DOHH2 (cell line): Measurements from ENCODE around the gene KIRREL3.
"Not testable (repeated sequence)": the region's sequence is repeated elsewhere in the genome, so short reads cannot be mapped to it uniquely, and the experiment has no call there.

ENCODE experiments used
- H3F3A ChIP-seq: fragments of 200-600 bp; sonication (generic), shearing (Covaris generic); 2 replicates; pipeline ENCODE4 v1.6.0; 2016; ENCODE audit warnings: antibody characterized with exemption, mild to moderate bottlenecking; ENCODE audit not compliant: control insufficient read depth, insufficient read depth
- H3K27ac ChIP-seq: fragments of 200-600 bp; sonication (generic); 2 replicates; pipeline ENCODE4 v1.5.1; 2014; ENCODE audit warnings: low read depth, mild to moderate bottlenecking, low read length, moderate library complexity
- H3K27me3 ChIP-seq: fragments of 200-600 bp; sonication (generic); 2 replicates; pipeline ENCODE4 v1.6.1; 2014; ENCODE audit warnings: mild to moderate bottlenecking, low read length, mixed read lengths; ENCODE audit not compliant: control insufficient read depth
- H3K36me3 ChIP-seq: fragments of 200-600 bp; sonication (generic); 2 replicates; pipeline ENCODE4 v1.6.1; 2014; ENCODE audit warnings: mild to moderate bottlenecking, low read length, moderate library complexity, mixed read lengths; ENCODE audit not compliant: control insufficient read depth
- H3K4me1 ChIP-seq: fragments of 200-600 bp; sonication (generic); 2 replicates; pipeline ENCODE4 v1.6.1; 2014; ENCODE audit warnings: mild to moderate bottlenecking, low read length, mixed read lengths; ENCODE audit not compliant: control insufficient read depth
- H3K4me2 ChIP-seq: fragments of 200-600 bp; sonication (generic); 2 replicates; pipeline ENCODE4 v1.6.0; 2014; ENCODE audit warnings: mild to moderate bottlenecking, low read length, moderate library complexity
- H3K4me3 ChIP-seq: fragments of 200-600 bp; sonication (generic); 2 replicates; pipeline ENCODE4 v1.5.1; 2014; ENCODE audit warnings: mild to moderate bottlenecking, low read length, mixed read lengths
- H3K79me2 ChIP-seq: fragments of 200-600 bp; sonication (generic); 2 replicates; pipeline ENCODE4 v1.6.1; 2014; ENCODE audit warnings: mild to moderate bottlenecking, low read length, mixed read lengths; ENCODE audit not compliant: control insufficient read depth
- H3K9me2 ChIP-seq: fragments of 200-600 bp; sonication (generic); replicated peaks from 2 replicates; pipeline ENCODE4 v1.6.1; 2014; ENCODE audit warnings: mild to moderate bottlenecking, low read length, mixed read lengths; ENCODE audit not compliant: control insufficient read depth
- H3K9me3 ChIP-seq: fragments of 200-600 bp; sonication (generic); 2 replicates; pipeline ENCODE4 v1.6.1; 2014; ENCODE audit warnings: antibody characterized with exemption, low read length, mixed read lengths; ENCODE audit not compliant: control insufficient read depth, insufficient read depth
- H4K20me1 ChIP-seq: fragments of 200-600 bp; sonication (generic); 2 replicates; pipeline ENCODE4 v1.6.0; 2014; ENCODE audit warnings: low read depth, mild to moderate bottlenecking, antibody characterized with exemption, low read length, moderate library complexity; ENCODE audit not compliant: control insufficient read depth, insufficient read depth
- CTCF ChIP-seq: fragments of 200-600 bp; sonication (generic); IDR thresholded peaks from one replicate; pipeline ENCODE4 v1.5.1; 2014; ENCODE audit warnings: antibody characterized with exemption, mild to moderate bottlenecking, low read depth, low read length; ENCODE audit not compliant: poor library complexity, severe bottlenecking
- EZH2phosphoT487 ChIP-seq: fragments of 200-600 bp; sonication (generic); IDR thresholded peaks from 2 replicates; pipeline ENCODE4 v1.6.1; 2017; ENCODE audit warnings: borderline replicate concordance, mild to moderate bottlenecking, antibody characterized with exemption, low read length, moderate library complexity, mixed read lengths

Gene KIRREL3

DNA sequence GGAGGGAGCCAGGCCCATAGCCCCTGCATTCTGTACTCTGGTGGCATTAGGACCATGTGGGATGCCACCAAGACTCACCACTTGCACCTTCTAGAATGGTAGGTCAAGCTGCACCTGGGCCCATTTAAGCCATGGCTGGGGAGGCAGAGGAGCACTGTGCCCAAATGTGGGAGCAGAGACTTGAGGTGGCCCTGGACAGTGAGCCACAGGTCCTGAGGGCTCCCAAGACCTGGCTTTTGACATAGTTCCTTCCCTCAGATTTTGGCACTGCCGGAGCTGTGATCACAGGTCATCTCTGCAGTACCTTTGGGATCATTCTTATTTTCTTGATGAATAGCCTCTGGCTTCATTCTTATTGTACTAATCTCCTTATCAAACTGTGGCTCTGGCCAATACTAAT is 601.8 kb downstream of the KIRREL3 start:
- no peaks in the 10 kb centered on the region for H3K27me3 ChIP-seq
- H4K20me1 ChIP-seq, result no peaks in the 10 kb centered on the region
- no peaks in the 10 kb centered on the region for H3K9me3 ChIP-seq
- TF ChIP-seq EZH2phosphoT487, result no peak
- TF ChIP-seq CTCF, result no peak
- no peaks in the 10 kb centered on the region for H3K79me2 ChIP-seq
- H3K36me3 ChIP-seq, result no peaks in the 10 kb centered on the region
- no peaks in the 10 kb centered on the region for H3K4me1 ChIP-seq
- no peak overlapping the region for H3K4me2 ChIP-seq
- H3K9me2 ChIP-seq, result no peaks in the 10 kb centered on the region
- H3F3A ChIP-seq, result no peaks in the 10 kb centered on the region
- no peak overlapping the region for H3K4me3 ChIP-seq
- H3K27ac ChIP-seq, result no peak overlapping the region

DNA sequence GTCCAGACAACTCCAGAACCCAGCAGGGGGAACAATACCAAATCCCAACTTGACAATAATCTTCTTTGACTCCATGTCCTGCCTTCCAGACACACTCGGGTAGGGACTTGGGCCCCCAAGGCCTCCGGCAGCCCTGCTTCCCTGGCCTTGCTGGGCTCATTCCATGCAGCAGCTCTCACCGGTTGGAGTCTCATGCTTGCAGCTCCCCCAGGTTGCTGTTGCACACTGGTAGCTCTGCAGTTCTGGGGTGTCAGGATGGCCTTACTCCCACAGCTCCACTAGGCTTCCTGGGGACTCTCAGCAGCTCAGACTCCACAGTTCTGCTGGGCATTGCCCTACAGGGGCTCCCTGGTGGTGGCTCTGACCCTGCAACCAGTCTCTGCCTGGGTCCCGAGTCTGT is 602.3 kb downstream of the KIRREL3 start:
- no peaks in the 10 kb centered on the region for H3K79me2 ChIP-seq
- no peak overlapping the region for H3K4me3 ChIP-seq
- no peaks in the 10 kb centered on the region for H3K36me3 ChIP-seq
- H3K4me1 ChIP-seq, result no peaks in the 10 kb centered on the region
- no peak overlapping the region for H3K4me2 ChIP-seq
- H3K27ac ChIP-seq, result no peak overlapping the region
- no peaks in the 10 kb centered on the region for H4K20me1 ChIP-seq
- H3K27me3 ChIP-seq, result no peaks in the 10 kb centered on the region
- no peaks in the 10 kb centered on the region for H3F3A ChIP-seq
- no peaks in the 10 kb centered on the region for H3K9me3 ChIP-seq
- TF ChIP-seq EZH2phosphoT487, result no peak
- TF ChIP-seq CTCF, result no peak
- H3K9me2 ChIP-seq, result no peaks in the 10 kb centered on the region

DNA sequence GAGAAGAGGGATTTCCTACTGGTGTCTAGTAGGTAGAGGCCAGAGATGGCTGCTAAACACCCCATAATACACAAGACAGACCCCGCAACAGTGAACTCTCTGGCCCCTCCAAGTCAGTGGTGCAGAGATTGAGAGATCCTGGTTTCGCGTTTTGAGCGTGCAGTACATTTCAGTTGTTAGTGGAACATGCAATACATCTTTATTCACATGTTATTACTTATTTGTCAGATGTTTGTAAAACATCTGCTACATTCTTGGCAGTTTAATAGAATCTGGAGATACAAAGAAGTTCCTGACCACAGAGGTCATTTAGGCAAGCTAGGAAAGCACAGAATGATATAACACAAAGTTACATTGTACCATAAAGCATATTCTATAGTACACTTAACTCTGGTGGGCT is 603.6 kb downstream of the KIRREL3 start:
- H3K9me2 ChIP-seq, result no peaks in the 10 kb centered on the region
- no peaks in the 10 kb centered on the region for H3F3A ChIP-seq
- H3K27me3 ChIP-seq, result no peaks in the 10 kb centered on the region
- H3K4me1 ChIP-seq, result peaks cover 7% of the 10 kb centered on the region
- no peak overlapping the region for H3K4me3 ChIP-seq
- H3K4me2 ChIP-seq, result no peak overlapping the region
- H3K36me3 ChIP-seq, result no peaks in the 10 kb centered on the region
- no peaks in the 10 kb centered on the region for H4K20me1 ChIP-seq
- H3K9me3 ChIP-seq, result no peaks in the 10 kb centered on the region
- TF ChIP-seq CTCF, result no peak
- no peak for TF ChIP-seq EZH2phosphoT487
- H3K79me2 ChIP-seq, result no peaks in the 10 kb centered on the region
- H3K27ac ChIP-seq, result no peak overlapping the region

- H4K20me1 ChIP-seq, H3K9me3 ChIP-seq, H3K9me2 ChIP-seq, H3K79me2 ChIP-seq, H3K36me3 ChIP-seq, H3K4me1 ChIP-seq, H3F3A ChIP-seq, H3K4me2 ChIP-seq, H3K4me3 ChIP-seq, H3K27me3 ChIP-seq, H3K27ac ChIP-seq: not testable (repeated sequence)
Observed at GRCh38 chr11:126396266-126396665, 604.3 kb downstream of the KIRREL3 start.

DNA sequence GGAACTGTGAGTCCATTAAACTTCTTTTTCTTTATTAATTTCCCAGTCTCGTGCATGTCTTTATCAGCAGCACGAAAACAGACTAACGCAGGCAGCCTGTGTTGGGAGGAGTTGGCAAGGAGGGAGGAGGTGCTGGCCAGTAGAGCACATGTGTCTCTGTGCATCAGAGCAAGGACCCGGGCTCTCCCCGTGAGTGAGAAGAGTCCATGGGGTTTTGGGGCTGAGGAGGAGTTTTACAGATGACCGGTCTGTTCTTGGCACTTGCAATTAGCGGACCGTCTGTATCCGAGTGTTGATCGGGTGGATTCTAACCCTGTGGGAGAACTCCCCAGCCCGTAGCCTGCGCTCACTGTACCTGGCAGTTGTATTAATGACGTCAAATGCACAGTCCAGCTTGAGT is 604.8 kb downstream of the KIRREL3 start:
- not testable (repeated sequence) for H3K4me1 ChIP-seq, H3K36me3 ChIP-seq, H3K27me3 ChIP-seq, H3K27ac ChIP-seq, H4K20me1 ChIP-seq, H3F3A ChIP-seq, H3K79me2 ChIP-seq, H3K9me3 ChIP-seq, H3K4me3 ChIP-seq, H3K9me2 ChIP-seq, H3K4me2 ChIP-seq

DNA sequence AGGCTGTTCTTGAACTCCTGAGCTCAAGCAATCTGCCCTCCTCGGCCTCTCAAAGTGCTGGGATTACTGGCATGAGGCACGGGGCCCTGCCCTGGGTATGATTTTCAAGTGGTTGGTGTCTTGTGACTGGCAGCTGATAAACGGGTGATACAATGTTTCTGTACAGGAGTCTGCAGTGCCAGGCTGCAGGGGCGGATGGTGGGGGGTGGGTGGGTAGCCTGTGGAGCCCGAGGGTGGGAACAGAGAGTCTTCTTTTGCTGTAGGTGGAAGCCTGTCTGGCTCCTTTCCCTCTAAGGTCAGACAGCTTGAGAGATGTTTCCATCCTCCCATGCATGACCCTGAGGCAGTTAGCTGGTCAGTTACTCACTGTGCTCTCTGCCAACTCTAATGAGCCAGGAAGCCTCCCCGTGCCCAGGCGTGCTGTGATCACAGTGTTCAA is 605.9 kb downstream of the KIRREL3 start:
- H3K27me3 ChIP-seq, H3K36me3 ChIP-seq, H4K20me1 ChIP-seq, H3K9me3 ChIP-seq, H3K4me1 ChIP-seq, H3K4me3 ChIP-seq, H3K9me2 ChIP-seq, H3F3A ChIP-seq, H3K27ac ChIP-seq, H3K79me2 ChIP-seq, H3K4me2 ChIP-seq: not testable (repeated sequence)
